Caco-2 (cell line): Measurements from ENCODE around the gene ACOX1. TPM values are rescaled to one million over a fixed set of nuclear protein-coding genes. Genes with fewer than 3 reads are reported as not detected.
"Not testable (repeated sequence)": the region's sequence is repeated elsewhere in the genome, so short reads cannot be mapped to it uniquely, and the experiment has no call there.

Experiments used
- BruUV-seq: library from RNA; stranded (reverse); fragments of 400-500 nt; replicated peaks from 2 replicates; lab custom pipeline; 2021; lab: Mats Ljungman, UMichigan
- CTCF ChIA-PET: fragments of 300-600 bp; sonication (Branson Sonifier 250); formaldehyde crosslinking; loops from one replicate; lab custom pipeline; 2022; ENCODE audit warnings: antibody characterized with exemption; lab: Charles Lee
- POLR2A ChIA-PET: fragments of 300-600 bp; sonication (Branson Sonifier 250); formaldehyde crosslinking; loops from one replicate; lab custom pipeline; 2022; ENCODE audit warnings: antibody characterized with exemption; lab: Charles Lee
- DNase-seq, 2 experiments: peaks; one replicate each; pipeline versions ENCODE4 v3.0.0 to v3.0.0-alpha.2; 2020 to 2022
- H3K27me3 ChIP-seq: replicated peaks from 2 replicates; pipeline ENCODE4 v1.6.0; 2011; ENCODE audit warnings: low read length; ENCODE audit not compliant: control insufficient read depth, insufficient read depth
- H3K36me3 ChIP-seq: 2 replicates; pipeline ENCODE4 v1.5.1; 2011; ENCODE audit warnings: low read length; ENCODE audit not compliant: control insufficient read depth, insufficient read depth
- H3K4me1 ChIP-seq: fragments of 250-450 bp; sonication (Bioruptor Pico); 2 replicates; pipeline ENCODE4 v1.5.1; 2020; ENCODE audit warnings: mild to moderate bottlenecking
- H3K4me3 ChIP-seq: 2 replicates; pipeline ENCODE4 v1.5.1; 2011; ENCODE audit warnings: low read depth, mild to moderate bottlenecking, control low read depth, low read length
- H3K9me3 ChIP-seq: fragments of 250-450 bp; sonication (Bioruptor Pico); 2 replicates; pipeline ENCODE4 v1.5.1; 2020; ENCODE audit warnings: mild to moderate bottlenecking, moderate library complexity
- H3K27ac Mint-ChIP-seq: one replicate; pipeline ENCODE4 v1.8.0; 2022; ENCODE audit warnings: mixed read lengths; ENCODE audit not compliant: unreplicated experiment
- H3K27me3 Mint-ChIP-seq: one replicate; pipeline ENCODE4 v1.8.0; 2022; ENCODE audit warnings: mixed read lengths; ENCODE audit not compliant: insufficient read depth, unreplicated experiment
- H3K36me3 Mint-ChIP-seq: one replicate; pipeline ENCODE4 v1.8.0; 2022; ENCODE audit warnings: mild to moderate bottlenecking, mixed read lengths; ENCODE audit not compliant: insufficient read depth, unreplicated experiment
- H3K4me1 Mint-ChIP-seq: one replicate; pipeline ENCODE4 v1.8.0; 2022; ENCODE audit warnings: low read depth, mixed read lengths; ENCODE audit not compliant: unreplicated experiment
- H3K4me3 Mint-ChIP-seq: one replicate; pipeline ENCODE4 v1.8.0; 2022; ENCODE audit warnings: mild to moderate bottlenecking, moderate library complexity, mixed read lengths; ENCODE audit not compliant: unreplicated experiment
- H3K9me3 Mint-ChIP-seq: one replicate; pipeline ENCODE4 v1.8.0; 2022; ENCODE audit warnings: mixed read lengths; ENCODE audit not compliant: unreplicated experiment
- CTCF ChIP-seq, 2 experiments: fragments of 200-600 bp in 1 of 2; IDR thresholded peaks; 1 replicate in 1 of 2; 2 replicates in 1 of 2; pipeline versions ENCODE4 v1.5.1 to v1.8.0; 2011 to 2022; ENCODE audit warnings: antibody characterized with exemption in 1 of 2, control low read depth in 1 of 2, inconsistent platforms in 1 of 2, low read depth in 1 of 2, low read length in 1 of 2, mild to moderate bottlenecking in 1 of 2, moderate library complexity in 1 of 2; ENCODE audit not compliant: insufficient read depth in 1 of 2, severe bottlenecking in 1 of 2, unreplicated experiment in 1 of 2
- intact Hi-C: fragments of 100-400 bp; cut with micrococcal nuclease; formaldehyde crosslinking; loops from one replicate; pipeline ENCODE4 v1.10.0; 2022; ENCODE audit not compliant: unreplicated experiment
- total RNA-seq: library from RNA; stranded (reverse); gene quantifications from 2 replicates; pipeline ENCODE4 v1.2.3, GENCODE V29; 2022

The ACOX1 gene
- total RNA-seq, 1 experiment from 2014 or later, result 48.3 TPM

- peak overlapping the region; percentile 26 for H3K27ac Mint-ChIP-seq
- no peak for DNase-seq
- Histone ChIP-seq H3K4me1 (peaks cover 12% of the 10 kb centered on the region), H3K9me3 (no peaks in the 10 kb centered on the region), H3K36me3 (no peaks in the 10 kb centered on the region; the same call in 1 of the 2 replicates), H3K27me3 (no peaks in the 10 kb centered on the region), H3K4me3 (no peak overlapping the region)
- H3K4me3 Mint-ChIP-seq, result no peak overlapping the region
- intact Hi-C loops, result loop anchor here (1.0 to 10.0 kb wide), 2 partner anchors 9 to 186 kb away; partner anchors contain the start of genes ACOX1, TEN1 and UNK
- BruUV-seq, result no TSS peak
- CTCF ChIA-PET, result interaction anchor here (1.2 kb wide), 1 partner anchor 11 kb away, joined by 3 read pairs; no protein-coding TSS in a partner anchor
- H3K27me3 Mint-ChIP-seq, result no peaks in the 10 kb centered on the region
- H3K4me1 Mint-ChIP-seq, result peaks cover 15% of the 10 kb centered on the region
- H3K36me3 Mint-ChIP-seq, result peaks cover 47% of the 10 kb centered on the region
- peaks cover 9% of the 10 kb centered on the region for H3K9me3 Mint-ChIP-seq
- POLR2A ChIA-PET, result interaction anchor here (1.1 kb wide), 1 partner anchor 8 kb away, joined by 4 read pairs; the partner anchor contains the start of genes ACOX1 and TEN1
- TF ChIP-seq CTCF (IDR thresholded peaks at IDR 0.05; ENCODE audit: insufficient read depth in 1 of 2, low read depth in 1 of 2, low read length in 1 of 2, severe bottlenecking in 1 of 2, unreplicated experiment in 1 of 2), result no peak
Measured at GRCh38 chr17:75970626-75971025, 8.3 kb downstream of the ACOX1 start.

GRCh38 chr17:75970011-75970523 is 8.9 kb downstream of the ACOX1 start:
- H3K27me3 ChIP-seq, result no peaks in the 10 kb centered on the region
- no peaks in the 10 kb centered on the region for H3K27me3 Mint-ChIP-seq
- CTCF ChIA-PET, result interaction anchor here (1.2 kb wide), 1 partner anchor 12 kb away, joined by 3 read pairs; no protein-coding TSS in a partner anchor

GRCh38 chr17:75969044-75969443 is 9.9 kb downstream of the ACOX1 start:
- H3K9me3 Mint-ChIP-seq, BruUV-seq, H3K27me3 Mint-ChIP-seq, H3K36me3 ChIP-seq, H3K27ac Mint-ChIP-seq, H3K9me3 ChIP-seq, H3K4me3 Mint-ChIP-seq, POLR2A ChIA-PET, DNase-seq, H3K4me1 Mint-ChIP-seq, intact Hi-C loops, H3K27me3 ChIP-seq, H3K4me3 ChIP-seq: not testable (repeated sequence)
- H3K4me1 ChIP-seq, result peaks cover 11% of the 10 kb centered on the region
- CTCF ChIA-PET, result interaction anchor here (0.6 kb wide), 1 partner anchor 113 kb away, joined by 3 read pairs; no protein-coding TSS in a partner anchor
- peaks cover 48% of the 10 kb centered on the region for H3K36me3 Mint-ChIP-seq

More at GRCh38 chr17:75970011-75970523, 8.9 kb downstream of the ACOX1 start:
- Histone ChIP-seq H3K9me3 (no peaks in the 10 kb centered on the region), H3K36me3 (no peaks in the 10 kb centered on the region; the same call in 1 of the 2 replicates), H3K4me1 (peaks cover 11% of the 10 kb centered on the region), H3K4me3 (no peak overlapping the region)
- POLR2A ChIA-PET, result interaction anchor here (1.1 kb wide), 1 partner anchor 9 kb away, joined by 4 read pairs; the partner anchor contains the start of genes ACOX1 and TEN1
- H3K36me3 Mint-ChIP-seq, result peaks cover 47% of the 10 kb centered on the region
- intact Hi-C loops, result loop anchor here (1.0 to 10.0 kb wide), 2 partner anchors 9 to 185 kb away; partner anchors contain the start of genes ACOX1, TEN1 and UNK
- peak overlapping the region; percentile 26 for H3K27ac Mint-ChIP-seq
- H3K9me3 Mint-ChIP-seq, result peaks cover 9% of the 10 kb centered on the region
- no peak overlapping the region for H3K4me3 Mint-ChIP-seq
- BruUV-seq, result no TSS peak
- DNase-seq, result peak; percentile 70 to 71
- no peak for TF ChIP-seq CTCF (IDR thresholded peaks at IDR 0.05; ENCODE audit: insufficient read depth in 1 of 2, low read depth in 1 of 2, low read length in 1 of 2, severe bottlenecking in 1 of 2, unreplicated experiment in 1 of 2)
- peaks cover 12% of the 10 kb centered on the region for H3K4me1 Mint-ChIP-seq
